Natural killer cell (primary cell): ENCODE data around the gene MFSD11. TPM values are rescaled to one million over a fixed set of nuclear protein-coding genes. Genes with fewer than 3 reads are reported as not detected.

Source experiments
- ATAC-seq, 3 donors: fragments of 150-1000 bp in 2 of 3; fragments of 200-7000 bp in 1 of 3; cut with Tn5 transposase; 1 replicate in 1 of 3; 2 replicates in 2 of 3; pipeline ENCODE4 v1.10.0; 2021; ENCODE audit warnings: mild to moderate bottlenecking in 2 of 3, moderate library complexity in 2 of 3
- DNase-seq, 2 donors: peaks; one replicate each; pipeline versions ENCODE4 v3.0.0 to v3.0.0-alpha.2; 2013 to 2021; ENCODE audit warnings: mixed read lengths in 1 of 2
- H3K27ac ChIP-seq: one replicate; pipeline ENCODE4 v1.5.1; 2013; ENCODE audit warnings: mild to moderate bottlenecking, low read length
- H3K27me3 ChIP-seq: one replicate; pipeline ENCODE4 v1.6.1; 2013; ENCODE audit warnings: low read length; ENCODE audit not compliant: control insufficient read depth, insufficient read depth
- H3K36me3 ChIP-seq: one replicate; pipeline ENCODE4 v1.6.1; 2013; ENCODE audit warnings: low read length; ENCODE audit not compliant: control insufficient read depth, insufficient read depth
- H3K4me1 ChIP-seq: one replicate; pipeline ENCODE4 v1.6.1; 2013; ENCODE audit warnings: low read length; ENCODE audit not compliant: control insufficient read depth, insufficient read depth
- H3K4me3 ChIP-seq: one replicate; pipeline ENCODE4 v1.5.1; 2013; ENCODE audit warnings: low read length
- H3K9me3 ChIP-seq: one replicate; pipeline ENCODE4 v1.6.1; 2013; ENCODE audit warnings: low read length; ENCODE audit not compliant: control insufficient read depth, insufficient read depth
- H3K27ac Mint-ChIP-seq, 2 donors: one replicate each; pipeline ENCODE4 v1.8.0; 2022; ENCODE audit warnings: mild to moderate bottlenecking in 2 of 2, mixed read lengths in 2 of 2, moderate library complexity in 1 of 2
- H3K27me3 Mint-ChIP-seq, 2 donors: one replicate each; pipeline ENCODE4 v1.8.0; 2022; ENCODE audit warnings: low read depth in 2 of 2, mixed read lengths in 2 of 2
- H3K36me3 Mint-ChIP-seq: one replicate; pipeline ENCODE4 v1.8.0; 2022; ENCODE audit warnings: mixed read lengths
- H3K4me1 Mint-ChIP-seq, 2 donors: one replicate each; pipeline ENCODE4 v1.8.0; 2022; ENCODE audit warnings: mixed read lengths in 2 of 2
- H3K4me3 Mint-ChIP-seq: one replicate; pipeline ENCODE4 v1.8.0; 2022; ENCODE audit warnings: mild to moderate bottlenecking, moderate library complexity, mixed read lengths
- H3K9me3 Mint-ChIP-seq, 2 donors: one replicate each; pipeline ENCODE4 v1.8.0; 2022; ENCODE audit warnings: mixed read lengths in 2 of 2
- WGBS: methylation state at CpG from one replicate; pipeline ENCODE4 v1.1.7; 2013; ENCODE audit warnings: missing lambda C conversion rate; ENCODE audit not compliant: insufficient coverage; 5-methylcytosine and 5-hydroxymethylcytosine counted together
- intact Hi-C: fragments of 100-400 bp; cut with micrococcal nuclease; formaldehyde crosslinking; loops from one replicate; pipeline ENCODE4 v1.14.2; 2022
- total RNA-seq, 4 donors: library from RNA; stranded (reverse); fragments of 120-200 nt in 1 of 4; gene quantifications; one replicate each; pipeline versions ENCODE4 v1.2.3 to v1.2.4, GENCODE V29; 2013 to 2022
- TF ChIP-seq, protein P1 (sequence below): fragments of 200-600 bp; IDR thresholded peaks from one replicate; pipeline ENCODE4 v1.8.0; 2022; ENCODE audit warnings: antibody characterized with exemption

The MFSD11 gene
- total RNA-seq, 3 donors from 2014 or later (not counting 1 experiment from before 2014, with no cell fraction given), result 32.7 to 44.0 (median 33.9) TPM

DNA sequence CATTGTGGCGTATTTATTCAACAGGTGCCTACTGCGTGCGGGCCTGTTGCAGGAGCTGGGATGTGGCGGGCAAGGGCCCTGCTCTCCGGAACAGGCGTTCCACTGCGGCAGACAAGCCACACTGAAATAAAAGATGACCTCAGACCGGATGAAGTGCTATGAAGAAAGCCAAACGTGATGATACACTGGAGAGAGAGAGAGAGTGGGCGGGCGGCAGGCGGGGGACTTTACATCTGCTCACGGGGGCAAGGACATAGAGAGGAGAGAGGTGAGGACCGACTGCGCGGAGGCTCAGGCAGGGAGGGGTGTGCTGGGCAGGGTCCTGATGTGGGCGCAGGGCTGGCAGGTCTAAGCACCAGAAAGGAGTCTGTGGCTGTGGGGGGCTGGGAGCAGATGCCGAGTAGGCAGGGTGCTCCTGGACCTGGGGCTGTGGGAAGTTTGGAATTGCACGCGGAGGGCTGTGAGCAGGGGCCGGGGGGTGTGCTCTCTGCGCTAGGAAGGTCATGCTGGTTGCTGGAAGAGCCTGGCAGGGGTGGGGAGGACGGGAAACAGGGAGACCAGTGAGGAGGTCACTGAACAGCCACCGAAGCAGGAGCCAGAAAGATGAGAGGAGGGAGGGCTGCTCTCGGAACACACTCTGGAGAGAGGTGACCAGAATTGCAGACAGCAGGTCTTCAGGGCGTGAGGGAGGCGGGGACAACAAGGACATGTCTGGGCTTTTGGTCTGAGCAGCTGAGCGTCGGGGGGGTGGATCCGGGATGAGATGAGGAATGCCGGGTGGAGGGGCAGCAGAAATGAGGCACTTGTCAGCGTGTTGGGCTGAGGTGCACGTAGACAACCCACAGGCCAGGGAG is 37.1 kb upstream of the MFSD11 start:
- peaks cover 25% of the 10 kb centered on the region for H3K4me1 ChIP-seq
- 89% methylated on average over 33 of the region's 33 CpGs for WGBS
- no peaks in the 10 kb centered on the region for H3K27me3 ChIP-seq
- Mint-ChIP-seq H3K27me3 (no peaks in the 10 kb centered on the region), H3K27ac (peak overlapping the region in 1 of 2 donors; percentile 79), H3K4me1 (peaks cover 0 to 39% of the 10 kb centered on the region in 2 donors), H3K4me3 (no peak overlapping the region), H3K9me3 (no peaks in the 10 kb centered on the region), H3K36me3 (no peaks in the 10 kb centered on the region)
- TF ChIP-seq, protein P1, sequence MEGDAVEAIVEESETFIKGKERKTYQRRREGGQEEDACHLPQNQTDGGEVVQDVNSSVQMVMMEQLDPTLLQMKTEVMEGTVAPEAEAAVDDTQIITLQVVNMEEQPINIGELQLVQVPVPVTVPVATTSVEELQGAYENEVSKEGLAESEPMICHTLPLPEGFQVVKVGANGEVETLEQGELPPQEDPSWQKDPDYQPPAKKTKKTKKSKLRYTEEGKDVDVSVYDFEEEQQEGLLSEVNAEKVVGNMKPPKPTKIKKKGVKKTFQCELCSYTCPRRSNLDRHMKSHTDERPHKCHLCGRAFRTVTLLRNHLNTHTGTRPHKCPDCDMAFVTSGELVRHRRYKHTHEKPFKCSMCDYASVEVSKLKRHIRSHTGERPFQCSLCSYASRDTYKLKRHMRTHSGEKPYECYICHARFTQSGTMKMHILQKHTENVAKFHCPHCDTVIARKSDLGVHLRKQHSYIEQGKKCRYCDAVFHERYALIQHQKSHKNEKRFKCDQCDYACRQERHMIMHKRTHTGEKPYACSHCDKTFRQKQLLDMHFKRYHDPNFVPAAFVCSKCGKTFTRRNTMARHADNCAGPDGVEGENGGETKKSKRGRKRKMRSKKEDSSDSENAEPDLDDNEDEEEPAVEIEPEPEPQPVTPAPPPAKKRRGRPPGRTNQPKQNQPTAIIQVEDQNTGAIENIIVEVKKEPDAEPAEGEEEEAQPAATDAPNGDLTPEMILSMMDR, result no peak
- ATAC-seq (peak; percentile 64 to 80 (median 67)), DNase-seq (peak in 1 of 2 donors; percentile 56)
- no peaks in the 10 kb centered on the region for H3K36me3 ChIP-seq
- intact Hi-C loops, result no loop called here
- no peak overlapping the region for H3K4me3 ChIP-seq
- no peaks in the 10 kb centered on the region for H3K9me3 ChIP-seq
- H3K27ac ChIP-seq, result peak overlapping the region; percentile 65

DNA sequence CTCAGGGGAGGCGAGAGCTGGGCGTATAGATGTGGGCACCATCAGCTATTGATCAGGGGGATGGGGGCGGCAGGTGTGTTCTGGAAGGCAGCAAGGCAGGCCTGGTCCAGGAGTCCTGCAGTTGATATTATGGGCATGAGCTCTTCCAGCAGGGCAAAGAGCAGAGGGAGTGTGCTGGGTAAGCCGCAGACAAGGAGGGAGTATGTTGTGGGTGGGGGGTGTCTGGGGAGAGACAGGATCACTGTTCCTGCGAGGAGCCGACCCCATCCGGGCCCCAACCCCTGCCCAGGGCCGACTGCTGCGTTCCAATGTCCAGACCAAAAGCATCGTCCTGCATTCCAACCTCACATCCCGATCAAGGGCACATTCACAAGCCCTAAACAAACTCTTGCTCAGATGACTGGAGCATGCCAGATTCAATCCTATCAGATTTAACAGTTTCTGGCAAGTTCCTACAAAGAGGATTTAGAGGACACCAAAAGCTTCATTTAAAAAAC is 36.4 kb upstream of the MFSD11 start:
- peaks cover 25% of the 10 kb centered on the region for H3K4me1 ChIP-seq
- Mint-ChIP-seq H3K36me3 (no peaks in the 10 kb centered on the region), H3K27me3 (no peaks in the 10 kb centered on the region), H3K27ac (no peak overlapping the region), H3K4me3 (no peak overlapping the region), H3K4me1 (peaks cover 0 to 34% of the 10 kb centered on the region in 2 donors), H3K9me3 (no peaks in the 10 kb centered on the region)
- TF ChIP-seq, protein P1, result no peak
- H3K36me3 ChIP-seq, result no peaks in the 10 kb centered on the region
- H3K27me3 ChIP-seq, result no peaks in the 10 kb centered on the region
- DNase-seq (no peak), ATAC-seq (no peak)
- intact Hi-C loops, result no loop called here
- WGBS, result 95% methylated on average over 11 of the region's 11 CpGs
- no peak overlapping the region for H3K4me3 ChIP-seq
- no peak overlapping the region for H3K27ac ChIP-seq
- H3K9me3 ChIP-seq, result no peaks in the 10 kb centered on the region

DNA sequence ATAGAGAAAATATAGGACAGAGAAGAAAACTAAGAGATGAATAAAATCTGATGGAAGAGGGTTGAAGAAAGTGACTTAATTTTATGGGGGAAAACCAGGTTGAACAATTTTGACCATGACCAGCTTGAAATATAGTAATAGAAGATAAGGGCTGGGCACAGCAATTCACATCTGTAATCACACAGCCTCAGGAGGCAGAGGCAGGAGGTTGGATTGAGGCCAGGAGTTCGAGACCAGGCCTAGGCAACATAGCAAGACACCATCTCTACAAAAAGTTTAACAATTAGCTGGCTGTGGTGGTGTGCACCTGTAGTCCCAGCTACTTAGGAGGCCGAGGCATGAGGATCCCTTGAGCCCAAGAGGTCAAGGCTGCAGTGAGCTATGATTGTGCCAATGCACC is 35.8 kb upstream of the MFSD11 start:
- H3K36me3 ChIP-seq, result no peaks in the 10 kb centered on the region
- no peaks in the 10 kb centered on the region for H3K36me3 Mint-ChIP-seq
- 20% methylated on average over 1 of the region's 2 CpGs for WGBS

More for the DNA sequence above, 35.8 kb upstream of the MFSD11 start:
- Histone ChIP-seq H3K4me3 (no peak overlapping the region), H3K27me3 (no peaks in the 10 kb centered on the region), H3K27ac (no peak overlapping the region), H3K9me3 (no peaks in the 10 kb centered on the region), H3K4me1 (peaks cover 25% of the 10 kb centered on the region)
- Mint-ChIP-seq H3K27ac (no peak overlapping the region), H3K9me3 (no peaks in the 10 kb centered on the region), H3K4me1 (peaks cover 0 to 35% of the 10 kb centered on the region in 2 donors), H3K4me3 (no peak overlapping the region), H3K27me3 (no peaks in the 10 kb centered on the region)
- TF ChIP-seq, protein P1, result no peak
- DNase-seq (no peak), ATAC-seq (no peak)
- intact Hi-C loops, result no loop called here
